Upper lobe of right lung (tissue), 1 donor: ENCODE data around the gene BMPR1A. TPM values are rescaled to one million over a fixed set of nuclear protein-coding genes. Genes with fewer than 3 reads are reported as not detected.

Experiments
- ATAC-seq: fragments of 200-7000 bp; cut with Tn5 transposase; one replicate; pipeline ENCODE4 v1.9.1; 2020; ENCODE audit warnings: mild to moderate bottlenecking, moderate library complexity
- DNase-seq: peaks from one replicate; pipeline ENCODE4 v3.0.0-alpha.2; 2020
- H3K27ac ChIP-seq: fragments of 200-600 bp; one replicate; pipeline ENCODE4 v1.8.0; 2022
- H3K27me3 ChIP-seq: fragments of 200-600 bp; one replicate; pipeline ENCODE4 v1.8.0; 2022; ENCODE audit warnings: mild to moderate bottlenecking
- H3K36me3 ChIP-seq: fragments of 200-600 bp; one replicate; pipeline ENCODE4 v1.8.0; 2022
- H3K4me1 ChIP-seq: fragments of 200-600 bp; one replicate; pipeline ENCODE4 v1.8.0; 2022
- H3K4me3 ChIP-seq: fragments of 200-600 bp; one replicate; pipeline ENCODE4 v1.8.0; 2022; ENCODE audit warnings: mild to moderate bottlenecking
- H3K9me3 ChIP-seq: fragments of 200-600 bp; one replicate; pipeline ENCODE4 v1.8.0; 2022
- intact Hi-C: fragments of 100-400 bp; cut with DNase I; formaldehyde crosslinking; loops from one replicate; pipeline ENCODE4 v1.11.0; 2022
- total RNA-seq: library from RNA; stranded (reverse); fragmentation: NEBNext Ultra II Directional; extraction: Animal tissue kit (Norgen Biotek cat#: 25700); gene quantifications from one replicate; pipeline ENCODE4 v1.2.1, GENCODE V29; 2021
- TF ChIP-seq, protein P1 (sequence below): fragments of 200-600 bp; IDR thresholded peaks from one replicate; pipeline ENCODE4 v1.8.0; 2022; ENCODE audit warnings: antibody characterized with exemption
- donor health status: DM: no; HTN: yes; CAD: no; lungs with severe emphysema.

BMPR1A gene
- total RNA-seq, 1 donor from 2014 or later: 41.2 TPM

DNA sequence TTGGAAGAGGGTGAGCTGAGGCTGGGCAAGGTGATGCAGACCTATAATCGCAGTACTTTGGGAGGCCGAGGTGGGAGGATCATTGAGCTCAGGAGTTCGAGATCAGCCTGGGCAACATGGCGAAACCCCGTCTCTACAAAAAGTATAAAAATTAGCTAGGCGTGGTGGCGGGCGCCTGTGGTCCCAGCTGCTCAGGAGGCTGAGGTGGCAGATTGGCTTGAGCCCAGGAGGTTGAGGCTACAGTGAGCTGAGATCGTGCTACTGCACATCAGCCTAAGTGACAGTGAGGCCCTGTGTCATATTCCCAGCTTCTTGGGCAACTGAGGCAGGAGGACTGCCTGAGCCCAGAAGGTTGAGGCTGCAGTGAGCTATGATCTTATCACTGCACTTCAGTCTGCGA, 13.6 kb downstream of the BMPR1A start:
- Histone ChIP-seq H3K27ac (no peak overlapping the region), H3K4me1 (peaks cover 8% of the 10 kb centered on the region), H3K9me3 (no peaks in the 10 kb centered on the region), H3K27me3 (no peaks in the 10 kb centered on the region), H3K4me3 (no peak overlapping the region), H3K36me3 (no peaks in the 10 kb centered on the region)
- DNase-seq (no peak), ATAC-seq (no peak)
- TF ChIP-seq, protein P1, sequence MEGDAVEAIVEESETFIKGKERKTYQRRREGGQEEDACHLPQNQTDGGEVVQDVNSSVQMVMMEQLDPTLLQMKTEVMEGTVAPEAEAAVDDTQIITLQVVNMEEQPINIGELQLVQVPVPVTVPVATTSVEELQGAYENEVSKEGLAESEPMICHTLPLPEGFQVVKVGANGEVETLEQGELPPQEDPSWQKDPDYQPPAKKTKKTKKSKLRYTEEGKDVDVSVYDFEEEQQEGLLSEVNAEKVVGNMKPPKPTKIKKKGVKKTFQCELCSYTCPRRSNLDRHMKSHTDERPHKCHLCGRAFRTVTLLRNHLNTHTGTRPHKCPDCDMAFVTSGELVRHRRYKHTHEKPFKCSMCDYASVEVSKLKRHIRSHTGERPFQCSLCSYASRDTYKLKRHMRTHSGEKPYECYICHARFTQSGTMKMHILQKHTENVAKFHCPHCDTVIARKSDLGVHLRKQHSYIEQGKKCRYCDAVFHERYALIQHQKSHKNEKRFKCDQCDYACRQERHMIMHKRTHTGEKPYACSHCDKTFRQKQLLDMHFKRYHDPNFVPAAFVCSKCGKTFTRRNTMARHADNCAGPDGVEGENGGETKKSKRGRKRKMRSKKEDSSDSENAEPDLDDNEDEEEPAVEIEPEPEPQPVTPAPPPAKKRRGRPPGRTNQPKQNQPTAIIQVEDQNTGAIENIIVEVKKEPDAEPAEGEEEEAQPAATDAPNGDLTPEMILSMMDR: no peak
- intact Hi-C loops: no loop called here

DNA sequence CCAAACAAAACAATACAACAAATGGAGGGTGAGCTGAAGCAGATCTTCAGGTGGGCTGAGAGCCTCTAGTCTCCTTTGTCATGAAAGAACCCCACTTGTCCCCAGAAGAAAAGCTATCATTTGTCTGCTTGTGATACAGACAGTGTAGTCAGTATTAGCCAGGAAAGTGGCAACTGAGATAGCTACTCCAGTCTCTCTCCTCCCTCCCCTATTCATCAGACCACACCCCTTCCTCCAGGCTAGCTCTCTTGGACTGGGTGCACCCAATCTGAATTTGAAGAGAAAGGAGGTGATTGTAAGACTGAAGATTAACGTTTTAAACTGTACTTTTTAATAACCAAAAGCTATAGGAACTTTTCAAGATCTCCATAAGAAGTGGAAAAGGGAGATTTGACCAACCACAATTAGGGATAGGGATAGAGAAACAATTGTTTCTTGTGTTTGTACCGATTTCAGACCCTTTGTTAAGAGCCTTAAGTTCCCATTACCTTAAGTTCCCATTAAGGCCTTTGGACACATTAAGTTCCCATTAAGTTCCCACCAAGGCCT, 14.1 kb downstream of the BMPR1A start:
- no peak overlapping the region for H3K4me3 ChIP-seq
- H3K9me3 ChIP-seq: no peaks in the 10 kb centered on the region
- peaks cover 13% of the 10 kb centered on the region for H3K4me1 ChIP-seq
- no peaks in the 10 kb centered on the region for H3K36me3 ChIP-seq
- TF ChIP-seq, protein P1: no peak
- no peak for DNase-seq
- no peaks in the 10 kb centered on the region for H3K27me3 ChIP-seq
- intact Hi-C loops: no loop called here
- H3K27ac ChIP-seq: no peak overlapping the region
- peak; percentile 62 for ATAC-seq

DNA sequence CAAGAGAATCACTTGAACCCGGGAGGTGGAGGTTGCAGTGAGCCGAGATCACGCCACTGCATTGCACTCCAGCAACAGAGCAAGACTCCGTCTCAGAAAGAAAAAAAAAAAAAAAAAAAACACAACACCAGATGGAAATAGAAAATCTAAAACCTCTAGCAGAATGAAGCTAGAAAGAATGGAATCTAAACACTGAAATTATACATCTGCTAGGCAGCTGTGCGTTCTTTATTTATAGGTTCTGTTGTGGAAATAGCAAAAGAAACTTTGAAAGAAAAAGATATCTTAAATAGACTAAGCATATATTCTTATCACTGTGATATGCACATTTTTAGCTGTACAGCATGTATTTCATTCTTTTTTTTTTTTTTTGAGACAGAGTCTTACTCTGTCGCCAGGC, 17.1 kb downstream of the BMPR1A start:
- intact Hi-C loops: no loop called here
- H3K27ac ChIP-seq: no peak overlapping the region
- DNase-seq (no peak), ATAC-seq (no peak)
- H3K4me1 ChIP-seq: peaks cover 16% of the 10 kb centered on the region
- no peaks in the 10 kb centered on the region for H3K36me3 ChIP-seq
- H3K9me3 ChIP-seq: no peaks in the 10 kb centered on the region
- H3K27me3 ChIP-seq: no peaks in the 10 kb centered on the region
- TF ChIP-seq, protein P1: no peak
- no peak overlapping the region for H3K4me3 ChIP-seq

DNA sequence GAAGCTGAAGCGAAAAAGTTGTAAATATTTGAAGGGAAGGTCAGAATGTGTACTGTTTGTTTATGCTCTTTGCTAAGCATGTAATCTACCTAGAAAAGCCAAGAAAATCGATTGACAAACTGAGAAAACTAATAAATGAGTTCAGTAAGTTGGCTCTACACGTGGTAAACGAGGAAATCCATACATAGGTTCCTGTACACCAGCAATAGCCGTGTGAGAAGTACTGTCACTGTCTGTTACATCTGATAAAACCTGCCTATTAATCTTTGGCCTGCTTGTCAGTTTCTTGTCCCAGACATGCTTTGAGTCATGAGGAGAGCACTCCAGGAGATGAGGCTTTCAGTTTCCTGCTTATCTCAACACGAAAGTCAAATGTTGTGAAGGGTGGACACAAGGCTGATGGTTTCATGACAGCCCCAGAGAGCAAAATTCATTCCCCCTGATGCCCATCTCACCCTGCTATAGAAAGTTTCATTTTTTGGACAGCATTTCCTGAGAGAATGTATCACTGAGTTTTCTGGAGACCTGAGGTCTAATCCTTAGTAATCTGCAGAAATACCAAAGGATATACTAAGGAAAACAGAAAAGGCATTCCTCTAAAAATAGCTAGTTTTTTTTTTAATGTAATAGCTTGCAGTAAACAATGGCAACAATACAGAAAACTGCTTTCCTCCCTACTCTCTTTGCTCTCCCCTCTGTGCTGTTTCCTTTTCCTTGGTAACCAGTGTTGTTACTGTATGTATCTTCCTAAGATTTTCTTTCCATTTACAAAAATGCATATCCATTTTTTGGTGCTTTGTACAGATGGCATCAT, 18.8 kb downstream of the BMPR1A start:
- H3K27ac ChIP-seq: no peak overlapping the region
- intact Hi-C loops: no loop called here
- TF ChIP-seq, protein P1: no peak
- ATAC-seq (no peak), DNase-seq (no peak)
- no peaks in the 10 kb centered on the region for H3K9me3 ChIP-seq
- peaks cover 16% of the 10 kb centered on the region for H3K4me1 ChIP-seq
- no peaks in the 10 kb centered on the region for H3K36me3 ChIP-seq
- no peaks in the 10 kb centered on the region for H3K27me3 ChIP-seq
- H3K4me3 ChIP-seq: no peak overlapping the region

DNA sequence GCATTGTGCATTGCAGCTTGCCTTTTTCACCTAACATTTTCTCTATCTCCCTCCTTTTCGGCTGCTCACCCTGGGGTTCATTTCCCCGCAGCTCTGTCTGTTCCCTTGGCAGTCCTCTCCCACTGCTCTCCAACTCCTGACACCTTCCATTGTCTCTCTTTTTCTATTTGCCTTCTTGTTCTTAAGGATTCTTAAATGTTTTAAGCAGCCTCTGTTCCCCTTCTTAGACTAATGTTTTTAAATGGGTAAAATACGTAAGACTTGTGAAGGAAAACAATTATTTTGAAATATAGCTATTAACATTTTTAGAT, 19.4 kb downstream of the BMPR1A start:
- DNase-seq (no peak), ATAC-seq (no peak)
- Histone ChIP-seq H3K4me1 (peaks cover 16% of the 10 kb centered on the region), H3K27ac (no peak overlapping the region), H3K9me3 (no peaks in the 10 kb centered on the region), H3K4me3 (no peak overlapping the region), H3K27me3 (no peaks in the 10 kb centered on the region), H3K36me3 (no peaks in the 10 kb centered on the region)
- TF ChIP-seq, protein P1: no peak
- intact Hi-C loops: no loop called here
